Cardiac septum (tissue), 1 donor: Measurements from ENCODE around the gene TADA3. TPM values are rescaled to one million over a fixed set of nuclear protein-coding genes. Genes with fewer than 3 reads are reported as not detected.

Experiments used
- DNase-seq: peaks from one replicate; pipeline ENCODE4 v3.0.0-alpha.2; 2020; ENCODE audit warnings: low spot score
- intact Hi-C: fragments of 100-400 bp; cut with DNase I; formaldehyde crosslinking; loops from one replicate; pipeline ENCODE4 v1.14.0; 2022
- total RNA-seq: library from RNA; stranded (reverse); fragmentation: NEBNext Ultra II Directional; extraction: Animal tissue kit (Norgen Biotek cat#: 25700); gene quantifications from one replicate; pipeline ENCODE4 v1.2.1, GENCODE V29; 2021
- donor health status: DM: no; HTN: no; CAD: no.

TADA3 gene
- total RNA-seq, 1 donor from 2014 or later: 50.1 TPM

DNA sequence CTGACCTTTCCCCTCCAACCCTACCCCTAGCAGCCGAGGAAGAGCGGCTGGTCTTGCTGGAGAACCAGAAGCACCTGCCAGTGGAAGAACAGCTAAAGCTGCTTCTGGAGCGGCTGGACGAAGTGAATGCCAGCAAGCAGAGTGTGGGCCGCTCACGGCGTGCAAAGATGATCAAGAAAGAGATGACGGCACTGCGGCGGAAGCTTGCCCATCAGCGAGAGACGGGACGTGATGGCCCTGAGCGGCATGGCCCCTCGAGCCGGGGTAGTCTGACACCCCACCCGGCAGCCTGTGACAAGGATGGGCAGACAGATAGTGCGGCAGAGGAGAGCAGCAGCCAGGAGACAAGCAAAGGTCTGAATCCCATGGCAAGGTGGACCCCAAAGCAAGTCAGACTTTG, 48.7 kb downstream of the TADA3 start:
- intact Hi-C loops: no loop called here
- DNase-seq: no peak

DNA sequence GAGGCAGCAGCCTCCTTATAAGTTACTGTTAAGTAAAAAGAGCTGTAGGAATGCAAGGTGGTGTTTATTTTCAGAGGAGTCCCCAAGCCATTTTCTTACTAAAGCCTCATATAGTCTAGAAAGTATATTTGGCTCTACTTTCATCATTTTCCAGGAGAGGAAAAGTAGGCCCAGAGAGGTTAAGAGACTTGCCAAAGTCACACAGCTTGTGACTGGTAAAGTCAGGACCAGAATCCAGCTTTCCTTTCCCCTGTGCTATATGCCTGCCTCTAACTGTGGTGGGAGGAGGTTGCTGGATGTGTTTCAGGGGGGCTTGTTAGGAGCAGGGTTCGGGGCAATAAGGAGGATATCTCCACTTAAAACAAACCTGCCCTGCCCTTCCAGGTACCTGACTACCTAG, 49.7 kb downstream of the TADA3 start:
- intact Hi-C loops: no loop called here
- no peak for DNase-seq

DNA sequence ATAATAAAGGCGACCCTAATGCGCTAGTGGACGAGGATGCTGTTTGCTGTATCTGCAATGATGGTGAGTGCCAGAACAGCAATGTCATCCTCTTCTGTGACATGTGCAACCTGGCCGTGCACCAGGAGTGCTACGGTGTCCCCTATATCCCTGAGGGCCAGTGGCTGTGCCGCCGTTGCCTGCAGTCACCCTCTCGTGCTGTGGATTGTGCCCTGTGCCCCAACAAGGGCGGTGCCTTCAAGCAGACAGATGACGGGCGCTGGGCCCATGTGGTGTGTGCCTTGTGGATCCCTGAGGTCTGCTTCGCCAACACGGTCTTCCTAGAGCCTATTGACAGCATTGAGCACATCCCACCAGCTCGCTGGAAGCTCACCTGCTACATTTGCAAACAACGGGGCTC, 53.1 kb downstream of the TADA3 start:
- intact Hi-C loops: no loop called here
- DNase-seq: no peak

DNA sequence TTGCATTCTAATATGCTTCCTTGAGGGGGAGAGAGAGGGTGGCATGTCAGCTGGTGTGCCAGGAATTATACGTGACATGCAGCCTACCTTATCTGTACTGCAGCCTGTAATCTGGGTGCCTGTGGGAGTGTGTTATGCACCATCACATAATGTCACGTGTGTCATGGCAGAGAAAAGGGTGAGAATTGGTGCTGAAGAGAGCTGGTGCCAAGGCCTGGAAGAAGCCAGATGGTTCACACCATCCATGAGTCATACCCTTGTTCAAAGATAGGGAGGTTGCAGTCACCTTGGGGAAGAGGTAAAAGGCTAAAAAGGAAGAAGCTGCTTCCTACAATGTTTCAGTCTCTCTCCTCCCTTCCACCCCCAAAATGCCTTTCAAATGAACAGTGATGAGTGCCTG, 55.4 kb downstream of the TADA3 start:
- intact Hi-C loops: no loop called here
- DNase-seq: no peak

DNA sequence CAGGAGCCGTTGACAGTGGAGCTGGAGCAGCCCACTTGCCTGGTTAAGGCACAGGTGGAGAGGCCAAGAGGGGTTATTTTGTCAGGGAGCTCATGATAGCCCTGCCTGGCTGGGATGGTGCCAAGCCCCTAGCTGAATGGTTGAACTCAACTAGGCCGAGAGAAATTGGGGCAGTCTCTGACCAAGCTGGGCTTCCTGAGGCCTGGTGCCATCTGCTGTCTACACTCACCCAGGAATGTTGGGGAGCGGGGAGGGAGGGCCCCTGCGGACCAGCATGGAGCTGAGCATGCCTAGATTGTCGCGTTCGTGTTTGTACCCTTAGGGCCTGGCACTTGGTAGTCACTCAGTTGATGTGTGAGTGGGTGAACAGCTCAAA, 59.5 kb downstream of the TADA3 start:
- DNase-seq: no peak
- intact Hi-C loops: loop anchor here (5.0 kb wide), 2 partner anchors 60 to 380 kb away; partner anchors contain the start of genes ARPC4 and TADA3

DNA sequence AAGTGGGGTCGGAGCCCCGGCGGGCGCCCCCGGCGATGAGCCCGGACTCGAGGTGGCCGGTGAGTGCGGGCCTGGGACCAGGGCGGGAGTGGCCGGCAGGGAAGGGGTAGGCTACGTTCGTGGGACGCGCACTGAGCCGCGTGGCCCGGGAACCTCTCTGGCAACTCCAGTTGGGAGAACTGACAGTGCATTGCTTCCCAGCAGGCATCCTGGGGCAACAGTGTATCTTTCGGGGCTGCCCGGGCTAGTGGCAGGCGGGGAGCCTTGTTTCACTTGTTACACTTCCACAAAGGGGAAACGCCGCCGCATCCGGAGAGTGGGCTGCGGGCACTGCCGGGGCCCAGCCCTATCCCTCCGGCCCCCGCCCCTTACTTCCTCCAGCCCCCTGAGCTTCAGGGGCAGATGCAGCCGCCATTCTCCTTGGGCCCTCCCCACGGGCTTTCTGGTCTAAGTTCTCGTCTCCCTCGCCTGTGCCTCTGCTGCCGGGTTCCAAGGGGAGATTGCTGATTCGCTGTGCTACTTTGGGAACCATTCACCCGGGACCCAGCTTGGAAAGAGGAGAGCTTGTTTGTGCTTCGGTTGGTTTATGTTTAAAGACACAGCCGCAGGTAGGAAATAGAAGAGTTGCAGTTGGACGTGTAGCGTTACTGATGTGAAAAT, 60.1 kb downstream of the TADA3 start:
- no peak for DNase-seq
- intact Hi-C loops: loop anchor here (5.0 kb wide), 2 partner anchors 60 to 380 kb away; partner anchors contain the start of genes ARPC4 and TADA3

DNA sequence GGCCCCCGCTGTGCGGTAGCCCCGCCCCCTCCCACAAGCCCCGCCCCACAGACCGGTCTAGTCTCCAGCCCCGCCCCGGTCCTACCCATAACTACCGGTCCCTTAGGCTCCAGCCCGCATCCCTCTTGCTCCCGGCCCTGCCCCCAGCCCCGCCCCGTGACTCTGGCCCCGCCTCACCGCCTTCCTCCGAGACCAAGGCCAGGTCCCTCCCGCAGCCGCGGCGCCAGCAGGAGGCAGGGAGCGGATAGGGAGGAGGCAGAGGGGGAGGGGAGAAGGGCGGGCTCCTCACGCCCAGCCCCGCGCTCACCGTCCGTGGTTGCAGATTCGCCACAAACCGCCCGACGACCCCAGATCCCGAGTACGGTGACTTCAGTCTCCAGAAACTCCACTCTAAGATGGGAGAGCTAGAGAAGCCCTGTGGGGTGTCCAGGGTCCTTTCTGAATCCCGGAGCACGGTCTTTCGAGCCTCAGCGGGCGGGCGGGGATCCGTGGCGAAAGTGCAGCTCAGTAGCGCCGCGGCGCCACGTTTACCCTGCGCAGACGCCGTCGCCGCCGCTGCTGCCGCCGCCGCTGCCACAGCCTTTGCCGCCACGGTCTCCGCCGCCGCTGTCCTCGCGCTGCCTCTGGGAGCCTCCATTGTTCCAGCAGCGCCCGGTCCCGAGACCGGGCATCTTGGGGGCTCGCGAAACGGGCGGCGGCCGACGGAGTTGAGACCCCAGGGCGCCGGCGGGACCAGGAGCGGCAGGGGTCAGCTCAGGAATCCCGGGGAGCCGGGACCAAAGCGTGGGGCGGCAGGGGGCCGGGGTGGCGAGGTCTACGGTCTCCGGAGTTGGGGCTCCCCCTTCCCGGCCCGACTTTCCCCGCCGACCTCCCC, 60.8 kb downstream of the TADA3 start, which contains the start of gene BRPF1:
Gene BRPF1, plus strand, starts transcription at position 530 of the 874 bp plus-strand sequence. CDS start 2,406 bp downstream, outside the sequence.
- DNase-seq: peak; percentile 100
- intact Hi-C loops: loop anchor here (1.0 to 5.0 kb wide), 3 partner anchors 18 to 381 kb away; partner anchors contain the start of genes ARPC4, OGG1 and TADA3

DNA sequence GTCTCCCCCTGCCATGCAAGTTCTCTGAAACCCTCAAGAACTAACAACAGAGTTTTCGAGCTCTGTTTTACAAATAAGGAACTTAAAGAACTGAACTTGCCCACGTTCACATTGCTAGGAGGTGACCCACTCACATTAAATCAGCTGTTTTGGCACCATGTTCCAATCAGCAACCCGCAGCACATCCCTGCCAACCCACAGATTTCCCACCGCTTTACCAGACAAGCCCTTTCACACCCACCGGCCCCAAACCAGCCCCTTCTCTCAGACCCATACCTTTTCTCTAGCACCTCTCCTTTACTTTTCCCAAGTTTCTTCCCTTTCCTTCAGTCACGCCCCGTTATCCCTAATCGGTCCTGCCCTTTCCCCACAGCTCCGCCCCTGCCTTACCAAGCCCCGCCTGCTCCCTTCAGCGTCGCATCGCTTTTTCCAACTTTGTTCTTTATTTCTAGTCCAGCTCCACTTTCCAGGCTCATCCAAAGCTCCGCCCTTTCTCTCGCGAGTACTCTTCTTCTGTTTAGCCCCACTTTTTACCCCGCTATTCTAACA, 61.5 kb downstream of the TADA3 start:
- intact Hi-C loops: loop anchor here (1.0 to 5.0 kb wide), 3 partner anchors 19 to 382 kb away; partner anchors contain the start of genes ARPC4, OGG1 and TADA3

More for the DNA sequence above, 61.5 kb downstream of the TADA3 start:
- no peak for DNase-seq

Other genes with a start within 250 kb of the TADA3 start
- not detected for gene LHFPL4, start 238.7 kb downstream of the TADA3 start, total RNA-seq
- gene MTMR14, start 143.0 kb downstream of the TADA3 start, total RNA-seq: 27.9 TPM
- not detected for gene CPNE9, start 88.6 kb downstream of the TADA3 start, total RNA-seq
- 10.6 TPM for gene BRPF1, start 60.7 kb downstream of the TADA3 start, total RNA-seq
- 9.6 TPM for gene OGG1, start 42.5 kb downstream of the TADA3 start, total RNA-seq
- gene CAMK1, start 22.5 kb downstream of the TADA3 start, total RNA-seq: 10.0 TPM
- gene ARPC4, start 609 bp upstream of the TADA3 start, total RNA-seq: 79.8 TPM
- 19.5 TPM for gene TTLL3, start 17.8 kb upstream of the TADA3 start, total RNA-seq
- 28.3 TPM for gene RPUSD3, start 51.5 kb upstream of the TADA3 start, total RNA-seq
- gene CIDEC, start 87.8 kb upstream of the TADA3 start, total RNA-seq: 1.9 TPM
- 17.3 TPM for gene JAGN1, start 98.1 kb upstream of the TADA3 start, total RNA-seq
- gene IL17RE, start 110.4 kb upstream of the TADA3 start, total RNA-seq: 1.1 TPM
- 20.4 TPM for gene IL17RC, start 124.6 kb upstream of the TADA3 start, total RNA-seq
- gene CRELD1, start 141.4 kb upstream of the TADA3 start, total RNA-seq: 60.1 TPM
- gene PRRT3, start 159.9 kb upstream of the TADA3 start, total RNA-seq: 1.6 TPM
- 59.6 TPM for gene EMC3, start 194.4 kb upstream of the TADA3 start, total RNA-seq
- gene FANCD2, start 234.0 kb upstream of the TADA3 start, total RNA-seq: 0.48 TPM